Retinal pigment epithelial cell (primary cell): ENCODE data around the gene DNAH11.
"Not testable (repeated sequence)": the region's sequence is repeated elsewhere in the genome, so short reads cannot be mapped to it uniquely, and the experiment has no call there.

Experiments
- DNase-seq: peaks from one replicate; pipeline ENCODE4 v3.0.0-alpha.2; 2010; ENCODE audit warnings: low read depth
- H3K4me3 ChIP-seq: 2 replicates; pipeline ENCODE4 v1.5.1; 2011; ENCODE audit warnings: mild to moderate bottlenecking, low read length, control low read depth, moderate library complexity
- CTCF ChIP-seq: conservative IDR thresholded peaks from 2 replicates; pipeline ENCODE4 v1.5.1; 2011; ENCODE audit warnings: low read depth, low read length, control low read depth, inconsistent platforms

Gene DNAH11

DNA sequence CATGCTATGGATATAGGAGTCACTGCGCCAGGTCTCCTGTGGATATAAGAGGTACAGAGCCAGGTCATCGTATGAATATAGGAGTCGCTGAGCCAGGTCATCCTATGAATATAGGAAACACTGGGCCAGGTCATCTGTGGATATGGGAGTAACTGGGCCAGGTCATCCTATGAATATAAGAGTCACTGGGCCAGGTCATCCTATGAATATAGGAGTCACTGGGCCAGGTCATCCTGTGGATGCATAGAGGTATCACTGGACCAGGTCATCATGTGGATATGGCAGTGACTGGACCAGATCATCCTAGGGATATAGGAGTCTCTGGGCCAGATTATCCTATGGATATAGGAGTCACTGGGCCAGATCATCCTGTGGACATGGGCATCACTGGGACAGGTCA, 181.7 kb downstream of the DNAH11 start:
- no peak for TF ChIP-seq CTCF
- H3K4me3 ChIP-seq = no peak overlapping the region
- no peak for DNase-seq

- no peak for TF ChIP-seq CTCF
- no peak overlapping the region for H3K4me3 ChIP-seq
- DNase-seq = no peak
These were observed 187.6 kb downstream of the DNAH11 start for GRCh38 chr7:21730399-21730798.

DNA sequence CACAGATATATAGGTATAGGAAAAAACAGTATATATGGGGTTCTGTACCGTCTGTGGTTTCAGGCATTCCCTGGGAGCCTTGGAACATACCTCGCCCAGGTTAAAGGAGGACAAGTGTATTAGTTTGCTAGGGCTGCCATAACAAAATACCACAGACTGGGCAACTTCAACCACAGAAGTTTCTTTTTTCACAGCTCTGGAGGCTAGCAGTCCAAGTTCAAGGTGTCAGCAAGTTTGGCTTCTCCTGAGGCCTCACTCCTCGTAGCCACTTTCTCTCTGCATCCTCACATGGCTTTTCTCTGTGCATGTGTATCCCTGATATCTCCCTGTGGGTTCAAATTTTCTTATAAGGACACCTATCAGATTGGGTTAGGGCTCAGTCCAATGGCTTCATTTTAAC, 189.1 kb downstream of the DNAH11 start:
- no peak for DNase-seq
- H3K4me3 ChIP-seq = no peak overlapping the region
- no peak for TF ChIP-seq CTCF

DNA sequence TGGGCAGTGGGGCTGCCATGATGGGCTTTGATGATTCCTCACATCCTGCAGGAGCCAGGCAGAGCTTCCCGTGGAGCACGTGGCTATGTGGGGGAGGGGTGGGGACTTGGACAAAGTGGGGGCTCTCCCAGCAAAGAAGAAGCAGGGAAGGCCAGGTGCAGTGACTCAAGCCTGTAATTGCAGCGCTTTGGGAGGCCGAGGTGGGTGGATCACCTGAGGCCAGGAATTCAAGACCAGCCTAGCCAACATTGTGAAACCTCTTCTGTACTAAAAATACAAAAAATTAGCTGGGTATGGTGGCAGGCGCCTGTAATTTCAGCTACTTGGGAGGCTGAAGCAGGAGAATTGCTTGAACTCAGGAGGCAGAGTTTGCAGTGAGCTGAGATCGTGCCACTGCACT, 190.1 kb downstream of the DNAH11 start:
- not testable (repeated sequence) for H3K4me3 ChIP-seq, DNase-seq

- no peak for DNase-seq
- TF ChIP-seq CTCF = no peak
- H3K4me3 ChIP-seq = no peak overlapping the region
These were observed 191.0 kb downstream of the DNAH11 start for GRCh38 chr7:21733837-21734236.

DNA sequence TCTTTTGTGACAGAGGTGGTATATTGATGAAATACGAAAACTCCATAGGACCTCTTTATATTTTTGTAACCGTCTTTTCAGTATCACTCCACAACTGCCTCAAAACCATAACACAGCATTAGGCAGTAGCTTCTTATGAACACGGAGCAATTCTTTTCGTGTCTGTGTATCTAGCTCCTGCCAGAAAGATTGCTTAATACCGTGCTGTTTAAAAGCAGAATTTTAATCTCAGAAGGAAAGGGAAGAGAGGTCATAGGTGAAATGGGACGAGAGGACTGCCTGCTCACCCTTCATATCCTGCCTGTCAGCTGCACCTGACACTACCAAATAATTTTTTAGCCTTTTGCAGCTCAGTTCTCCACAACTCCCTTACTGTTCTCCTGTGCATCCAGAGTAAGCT, 200.7 kb downstream of the DNAH11 start:
- no peak for DNase-seq
- no peak for TF ChIP-seq CTCF

DNA sequence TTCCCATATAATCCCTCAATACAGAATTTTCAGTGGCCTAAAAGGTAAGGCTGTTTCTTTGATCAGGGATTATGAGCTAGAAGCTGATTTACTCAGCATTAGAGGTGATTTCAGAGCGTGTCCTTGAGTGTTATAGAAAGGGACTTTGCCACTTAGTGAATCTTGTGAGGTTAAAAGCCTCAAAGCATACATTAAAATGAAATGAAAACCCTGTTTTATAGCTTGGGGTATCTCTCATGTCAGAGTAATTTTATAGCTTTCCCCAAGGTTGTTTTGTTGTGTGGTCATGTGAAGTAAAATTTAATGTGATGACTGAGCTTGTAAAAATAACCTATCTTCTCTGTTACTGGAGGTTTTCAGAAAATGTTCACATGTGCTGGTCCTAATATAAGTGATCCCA, 204.1 kb downstream of the DNAH11 start:
- DNase-seq = no peak
- H3K4me3 ChIP-seq = no peak overlapping the region
- TF ChIP-seq CTCF = no peak

More for the DNA sequence above, 200.7 kb downstream of the DNAH11 start:
- no peak overlapping the region for H3K4me3 ChIP-seq

- DNase-seq = no peak
- TF ChIP-seq CTCF = no peak
- H3K4me3 ChIP-seq = no peak overlapping the region
These were observed 205.0 kb downstream of the DNAH11 start for GRCh38 chr7:21747806-21748205.
